ENCODE measurements around the gene DHDH.
"Not testable (repeated sequence)": the region's sequence is repeated elsewhere in the genome, so short reads cannot be mapped to it uniquely, and the experiment has no call there.

The DHDH gene

DNA sequence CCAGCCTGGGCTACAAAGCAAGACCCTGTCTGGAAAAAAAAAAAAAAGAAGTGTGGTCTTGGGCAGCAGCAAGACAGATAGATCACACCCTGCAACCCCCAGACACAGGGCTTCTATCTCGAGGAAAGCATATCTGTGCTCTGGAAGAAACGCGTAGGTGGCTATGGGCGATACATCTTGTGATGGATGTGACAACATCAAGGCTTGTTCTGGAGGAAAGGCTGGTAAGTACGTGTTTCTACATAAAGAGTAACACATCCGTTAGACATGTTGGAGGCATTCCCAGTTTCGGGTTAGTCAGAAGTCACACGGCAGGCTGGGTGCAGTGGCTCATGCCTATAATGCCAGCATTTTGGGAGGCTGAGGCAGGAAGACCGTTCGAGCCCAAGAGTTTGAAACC lies 6.6 kb upstream of the DHDH start:
- H3K4me3 ChIP-seq (ENCODE audit: low read depth, low read length): no peak overlapping the region
- TF ChIP-seq, protein P1, sequence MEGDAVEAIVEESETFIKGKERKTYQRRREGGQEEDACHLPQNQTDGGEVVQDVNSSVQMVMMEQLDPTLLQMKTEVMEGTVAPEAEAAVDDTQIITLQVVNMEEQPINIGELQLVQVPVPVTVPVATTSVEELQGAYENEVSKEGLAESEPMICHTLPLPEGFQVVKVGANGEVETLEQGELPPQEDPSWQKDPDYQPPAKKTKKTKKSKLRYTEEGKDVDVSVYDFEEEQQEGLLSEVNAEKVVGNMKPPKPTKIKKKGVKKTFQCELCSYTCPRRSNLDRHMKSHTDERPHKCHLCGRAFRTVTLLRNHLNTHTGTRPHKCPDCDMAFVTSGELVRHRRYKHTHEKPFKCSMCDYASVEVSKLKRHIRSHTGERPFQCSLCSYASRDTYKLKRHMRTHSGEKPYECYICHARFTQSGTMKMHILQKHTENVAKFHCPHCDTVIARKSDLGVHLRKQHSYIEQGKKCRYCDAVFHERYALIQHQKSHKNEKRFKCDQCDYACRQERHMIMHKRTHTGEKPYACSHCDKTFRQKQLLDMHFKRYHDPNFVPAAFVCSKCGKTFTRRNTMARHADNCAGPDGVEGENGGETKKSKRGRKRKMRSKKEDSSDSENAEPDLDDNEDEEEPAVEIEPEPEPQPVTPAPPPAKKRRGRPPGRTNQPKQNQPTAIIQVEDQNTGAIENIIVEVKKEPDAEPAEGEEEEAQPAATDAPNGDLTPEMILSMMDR (IDR thresholded peaks at IDR 0.05; ENCODE audit: insufficient read depth, low read depth, low read length, missing control alignments): no peak
- DNase-seq (ENCODE audit: low read depth): no peak

DNA sequence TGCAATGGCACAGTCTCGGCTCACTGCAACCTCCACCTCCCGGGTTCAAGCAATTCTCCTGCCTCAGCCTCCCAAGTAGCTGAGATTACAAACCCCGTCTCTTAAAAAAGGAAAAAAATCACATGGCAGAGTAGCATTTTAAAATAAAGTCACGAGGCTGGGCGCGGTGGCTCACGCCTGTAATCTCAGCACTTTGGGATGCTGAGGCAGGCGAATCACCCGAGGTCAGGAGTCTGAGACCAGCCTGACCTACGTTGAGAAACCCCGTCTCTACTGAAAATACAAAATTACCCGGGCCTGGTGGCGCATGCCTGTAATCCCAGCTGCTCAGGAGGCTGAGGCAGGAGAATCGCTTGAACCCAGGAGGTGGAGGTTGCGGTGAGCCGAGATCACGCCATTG lies 5.8 kb upstream of the DHDH start:
- DNase-seq (ENCODE audit: low read depth): not testable (repeated sequence)

DNA sequence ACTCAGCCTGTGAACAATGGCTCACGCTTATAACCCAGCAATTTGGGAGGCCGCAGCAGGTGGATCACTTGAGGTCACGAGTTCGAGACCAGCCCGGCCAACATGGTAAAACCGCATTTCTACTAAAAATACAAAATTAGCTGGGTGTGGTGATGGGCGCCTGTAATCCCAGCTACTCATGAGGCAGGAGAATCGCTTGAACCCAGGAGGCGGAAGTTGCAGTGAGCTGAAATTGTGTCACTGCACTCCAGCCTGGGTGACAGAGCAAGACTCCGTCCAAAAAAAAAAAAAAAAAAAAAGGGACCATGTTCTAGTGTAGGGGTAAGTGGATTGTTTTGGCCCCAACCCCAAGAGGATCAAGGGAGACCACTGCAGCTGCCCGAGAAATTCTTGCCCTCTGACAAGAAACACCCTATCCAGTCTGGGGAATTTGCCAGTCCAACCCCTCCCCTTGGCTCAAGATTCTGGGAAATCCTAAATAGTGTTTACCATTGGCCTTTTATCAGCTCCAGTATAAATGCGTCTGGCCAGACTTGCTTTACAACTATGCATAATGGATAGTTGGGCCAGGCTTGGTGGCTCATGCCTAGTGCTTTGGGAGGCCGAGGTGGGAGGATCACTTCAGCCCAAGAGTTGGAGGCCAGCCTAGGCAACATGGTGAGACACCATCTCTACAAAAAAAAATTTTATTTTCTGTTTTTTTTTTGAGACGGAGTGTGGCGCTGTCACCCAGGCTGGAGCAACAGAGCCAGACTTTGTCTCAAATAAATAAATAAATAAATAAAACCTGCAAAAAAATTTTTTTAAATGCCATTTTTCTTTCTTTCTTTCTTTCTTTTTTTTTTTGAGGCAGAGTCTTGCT lies 5.1 kb upstream of the DHDH start:
- no peak for DNase-seq (ENCODE audit: low read depth)
- TF ChIP-seq, protein P1 (IDR thresholded peaks at IDR 0.05; ENCODE audit: insufficient read depth, low read depth, low read length, missing control alignments): no peak
- no peak overlapping the region for H3K4me3 ChIP-seq (ENCODE audit: low read depth, low read length)

More for the DNA sequence above, 5.8 kb upstream of the DHDH start:
- not testable (repeated sequence) for H3K4me3 ChIP-seq (ENCODE audit: low read depth, low read length)

DNA sequence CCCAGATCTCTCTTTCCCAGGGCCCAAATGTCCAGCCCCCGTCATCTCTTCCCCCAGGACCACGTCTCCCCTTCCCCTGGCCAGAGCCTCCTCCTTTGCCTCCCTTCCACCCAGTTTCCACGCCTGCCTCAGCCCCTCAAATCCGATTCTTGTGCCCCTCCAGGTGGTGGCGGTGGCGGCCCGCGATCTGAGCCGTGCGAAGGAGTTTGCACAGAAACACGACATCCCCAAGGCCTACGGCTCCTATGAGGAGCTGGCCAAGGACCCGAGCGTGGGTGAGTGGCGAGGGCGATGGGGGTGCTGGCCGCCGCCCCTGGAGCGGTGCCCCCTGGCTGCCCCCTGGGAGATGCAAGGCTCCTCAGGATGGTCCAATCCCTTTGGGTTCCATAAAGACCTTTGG lies 1.3 kb downstream of the DHDH start:
- DNase-seq (ENCODE audit: low read depth): no peak
- no peak overlapping the region for H3K4me3 ChIP-seq (ENCODE audit: low read depth, low read length)
- TF ChIP-seq, protein P1 (IDR thresholded peaks at IDR 0.05; ENCODE audit: insufficient read depth, low read depth, low read length, missing control alignments): no peak

DNA sequence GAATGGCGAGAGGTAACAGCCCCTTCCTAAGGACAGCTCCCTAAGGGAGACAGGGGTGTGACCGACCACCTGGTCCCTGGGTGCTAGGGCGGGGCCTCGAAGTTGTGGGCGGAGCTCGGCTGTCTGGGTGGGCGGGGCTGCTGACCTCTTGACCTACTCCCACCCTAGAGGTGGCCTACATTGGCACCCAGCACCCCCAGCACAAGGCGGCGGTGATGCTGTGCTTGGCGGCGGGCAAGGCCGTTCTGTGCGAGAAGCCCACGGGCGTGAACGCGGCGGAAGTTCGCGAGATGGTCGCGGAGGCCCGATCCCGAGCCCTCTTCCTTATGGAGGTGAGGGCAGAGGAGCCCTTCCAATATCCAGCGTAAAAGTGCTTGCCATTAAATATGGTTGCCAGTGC lies 2.4 kb downstream of the DHDH start:
- TF ChIP-seq, protein P1 (IDR thresholded peaks at IDR 0.05; ENCODE audit: insufficient read depth, low read depth, low read length, missing control alignments): no peak
- DNase-seq (ENCODE audit: low read depth): no peak
- no peak overlapping the region for H3K4me3 ChIP-seq (ENCODE audit: low read depth, low read length)

DNA sequence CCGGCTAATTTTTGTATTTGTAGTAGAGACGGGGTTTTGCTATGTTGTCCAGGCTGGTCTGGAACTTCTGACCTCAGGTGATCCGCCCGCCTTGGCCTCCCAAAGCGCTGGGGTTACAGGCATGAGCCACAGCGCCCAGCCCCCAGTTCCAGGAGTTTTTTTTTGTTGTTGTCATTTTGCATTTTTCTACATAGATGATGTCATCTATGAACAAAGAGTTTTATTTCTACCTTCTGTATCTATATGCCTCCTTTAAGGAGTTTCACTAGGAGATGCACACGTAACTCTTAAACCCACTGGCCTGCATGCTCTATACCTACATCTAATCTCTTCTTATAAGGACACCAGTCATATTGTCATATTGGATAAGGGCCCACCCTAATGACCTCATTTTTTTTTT lies 4.8 kb downstream of the DHDH start:
- no peak for DNase-seq (ENCODE audit: low read depth)
- TF ChIP-seq, protein P1 (IDR thresholded peaks at IDR 0.05; ENCODE audit: insufficient read depth, low read depth, low read length, missing control alignments): no peak
- H3K4me3 ChIP-seq (ENCODE audit: low read depth, low read length): no peak overlapping the region

DNA sequence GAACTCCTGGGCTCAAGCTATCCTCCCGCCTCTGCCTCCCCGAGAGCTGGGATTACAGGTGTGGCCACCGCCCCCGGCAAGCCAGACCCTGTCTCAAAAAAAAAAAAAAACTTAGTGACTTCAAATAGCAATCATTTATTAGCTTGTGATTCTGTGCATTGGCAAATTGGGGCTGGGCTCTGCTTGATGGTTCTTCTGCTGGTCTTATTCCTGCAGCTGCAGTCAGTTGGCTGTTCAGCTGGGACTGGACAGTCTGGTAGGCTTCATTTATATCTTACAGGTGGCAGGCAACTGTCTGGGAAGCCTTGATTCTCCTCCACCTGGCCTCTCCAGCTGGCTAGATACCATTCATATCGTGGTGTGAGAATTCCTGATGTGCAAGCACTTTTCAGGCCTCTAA lies 7.4 kb downstream of the DHDH start:
- TF ChIP-seq, protein P1 (IDR thresholded peaks at IDR 0.05; ENCODE audit: insufficient read depth, low read depth, low read length, missing control alignments): no peak
- DNase-seq (ENCODE audit: low read depth): no peak
- no peak overlapping the region for H3K4me3 ChIP-seq (ENCODE audit: low read depth, low read length)

All from GM12865 (cell line).